ENCODE measurements around the gene B3GALNT1. TPM values are rescaled to one million over a fixed set of nuclear protein-coding genes. Genes with fewer than 3 reads are reported as not detected.
A peak's percentile ranks its signal among the peaks of the same experiment; 100 is the strongest.

The B3GALNT1 gene
- total RNA-seq, 1 experiment from 2014 or later: 9.0 TPM

DNA sequence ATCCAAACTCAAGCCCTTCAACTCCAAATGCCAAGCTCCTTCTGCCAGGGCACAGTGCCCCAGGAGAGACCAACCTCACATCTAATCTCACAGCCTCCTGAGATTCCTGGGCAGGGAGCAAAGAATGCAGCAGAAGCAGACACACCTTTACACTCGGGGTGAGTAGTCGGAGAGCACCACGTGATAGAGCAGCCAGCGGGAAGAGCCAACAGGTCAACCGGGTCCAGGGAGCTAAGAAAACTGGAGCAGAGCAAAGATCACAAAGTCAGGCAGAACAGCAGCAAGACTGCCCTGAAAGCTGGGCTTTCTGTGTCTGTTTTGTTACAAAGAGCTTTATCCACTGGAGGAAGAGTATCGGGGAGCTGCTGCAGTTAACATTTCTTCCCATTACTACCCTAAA is 4.2 kb downstream of the B3GALNT1 start:
- Histone ChIP-seq H3K36me3 (ENCODE audit: control insufficient read depth, insufficient read depth, low read length) (no peaks in the 10 kb centered on the region), H3K4me3 (ENCODE audit: low read depth, low read length) (no peak overlapping the region), H3K9me3 (no peaks in the 10 kb centered on the region), H3K27me3 (replicated peaks; ENCODE audit: control insufficient read depth, insufficient read depth, low read length) (no peaks in the 10 kb centered on the region), H3K4me1 (peaks cover 13% of the 10 kb centered on the region)
- no peak for TF ChIP-seq CTCF (IDR thresholded peaks at IDR 0.05; ENCODE audit: insufficient read depth in 1 of 2, low read depth in 1 of 2, low read length in 1 of 2, severe bottlenecking in 1 of 2, unreplicated experiment in 1 of 2)
- DNase-seq: peak; percentile 53 to 71
- BruUV-seq (replicated peaks): no TSS peak
- Mint-ChIP-seq H3K27me3 (ENCODE audit: insufficient read depth, unreplicated experiment) (no peaks in the 10 kb centered on the region), H3K4me3 (ENCODE audit: unreplicated experiment) (peak overlapping the region; percentile 23), H3K4me1 (ENCODE audit: low read depth, unreplicated experiment) (peaks cover 7% of the 10 kb centered on the region), H3K9me3 (ENCODE audit: unreplicated experiment) (no peaks in the 10 kb centered on the region), H3K27ac (ENCODE audit: unreplicated experiment) (peak overlapping the region; percentile 77), H3K36me3 (ENCODE audit: insufficient read depth, unreplicated experiment) (peaks cover 13% of the 10 kb centered on the region)
- CTCF ChIA-PET: no interaction called here
- intact Hi-C loops (cut with micrococcal nuclease; ENCODE audit: unreplicated experiment): loop anchor here (2.0 to 10.0 kb wide), 3 partner anchors 121 to 536 kb away; partner anchors contain the start of genes KPNA4 and NMD3
- POLR2A ChIA-PET: no interaction called here

DNA sequence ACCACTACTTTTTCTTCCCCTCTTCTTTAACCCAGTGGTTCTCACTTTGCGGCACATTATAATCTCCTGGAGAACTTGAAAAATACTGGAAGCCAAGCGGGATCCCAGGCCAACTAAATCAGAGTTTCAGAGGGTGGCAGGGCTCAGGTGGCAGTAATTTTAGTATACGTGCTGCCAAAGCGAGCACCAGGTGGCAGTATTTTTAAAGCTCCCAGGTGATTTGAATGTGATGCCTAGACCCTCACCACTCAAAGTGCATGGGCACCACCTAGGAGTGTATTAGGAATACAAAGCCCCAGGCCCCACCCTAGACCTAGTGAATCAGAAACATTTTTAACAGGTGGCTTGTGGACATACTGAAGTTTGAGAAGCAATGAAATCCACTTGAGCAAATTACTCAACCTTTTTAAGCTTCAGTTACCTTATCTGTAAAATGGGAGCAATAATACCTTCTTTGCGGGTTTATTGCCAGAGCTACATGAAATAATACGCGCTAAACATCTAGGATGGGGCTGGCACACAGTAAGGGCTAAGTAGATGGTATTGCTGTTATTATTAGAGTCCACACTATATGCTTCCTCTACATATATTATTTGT is 8.3 kb downstream of the B3GALNT1 start:
- TF ChIP-seq CTCF (IDR thresholded peaks at IDR 0.05; ENCODE audit: insufficient read depth in 1 of 2, low read depth in 1 of 2, low read length in 1 of 2, severe bottlenecking in 1 of 2, unreplicated experiment in 1 of 2): peak; percentile 52 to 60
- Mint-ChIP-seq H3K36me3 (ENCODE audit: insufficient read depth, unreplicated experiment) (peaks cover 8% of the 10 kb centered on the region), H3K27me3 (ENCODE audit: insufficient read depth, unreplicated experiment) (no peaks in the 10 kb centered on the region), H3K4me1 (ENCODE audit: low read depth, unreplicated experiment) (peaks cover 7% of the 10 kb centered on the region), H3K4me3 (ENCODE audit: unreplicated experiment) (no peak overlapping the region), H3K27ac (ENCODE audit: unreplicated experiment) (no peak overlapping the region), H3K9me3 (ENCODE audit: unreplicated experiment) (no peaks in the 10 kb centered on the region)
- Histone ChIP-seq H3K9me3 (no peaks in the 10 kb centered on the region), H3K36me3 (ENCODE audit: control insufficient read depth, insufficient read depth, low read length) (no peaks in the 10 kb centered on the region), H3K27me3 (replicated peaks; ENCODE audit: control insufficient read depth, insufficient read depth, low read length) (no peaks in the 10 kb centered on the region), H3K4me3 (ENCODE audit: low read depth, low read length) (no peak overlapping the region), H3K4me1 (peaks cover 17% of the 10 kb centered on the region)
- ChIA-PET POLR2A (no interaction called here), CTCF (interaction anchor here (0.6 kb wide), 1 partner anchor 327 kb away, joined by 3 read pairs; no protein-coding TSS in a partner anchor)
- DNase-seq: peak; percentile 45 to 51
- intact Hi-C loops (cut with micrococcal nuclease; ENCODE audit: unreplicated experiment): loop anchor here (1.0 to 10.0 kb wide), 4 partner anchors 74 to 327 kb away; no protein-coding TSS in a partner anchor
- no TSS peak for BruUV-seq (replicated peaks)

GRCh38 chr3:161093895-161094294 is 11.3 kb downstream of the B3GALNT1 start:
- peaks cover 4% of the 10 kb centered on the region; the same call in 1 of the 2 replicates for H3K4me1 ChIP-seq
- ChIA-PET CTCF (no interaction called here), POLR2A (no interaction called here)
- Mint-ChIP-seq H3K4me1 (ENCODE audit: low read depth, unreplicated experiment) (no peaks in the 10 kb centered on the region), H3K9me3 (ENCODE audit: unreplicated experiment) (no peaks in the 10 kb centered on the region), H3K4me3 (ENCODE audit: unreplicated experiment) (no peak overlapping the region), H3K36me3 (ENCODE audit: insufficient read depth, unreplicated experiment) (no peaks in the 10 kb centered on the region), H3K27ac (ENCODE audit: unreplicated experiment) (no peak overlapping the region), H3K27me3 (ENCODE audit: insufficient read depth, unreplicated experiment) (no peaks in the 10 kb centered on the region)
- no peaks in the 10 kb centered on the region for H3K36me3 ChIP-seq (ENCODE audit: control insufficient read depth, insufficient read depth, low read length)
- no peaks in the 10 kb centered on the region for H3K9me3 ChIP-seq
- BruUV-seq (replicated peaks): no TSS peak
- H3K27me3 ChIP-seq (replicated peaks; ENCODE audit: control insufficient read depth, insufficient read depth, low read length): no peaks in the 10 kb centered on the region
- H3K4me3 ChIP-seq (ENCODE audit: low read depth, low read length): no peak overlapping the region
- DNase-seq: peak in 1 of 2 experiments; percentile 27
- intact Hi-C loops (cut with micrococcal nuclease; ENCODE audit: unreplicated experiment): loop anchor here (10.0 kb wide), 1 partner anchor 111 kb away; no protein-coding TSS in a partner anchor
- no peak for TF ChIP-seq CTCF (IDR thresholded peaks at IDR 0.05; ENCODE audit: insufficient read depth in 1 of 2, low read depth in 1 of 2, low read length in 1 of 2, severe bottlenecking in 1 of 2, unreplicated experiment in 1 of 2)
